Activated T-helper 9 cell treated with anti-CD3 and anti-CD28 coated beads, Interleukin-2, amount 50 U/mL, for 16 hours (primary cell): ENCODE data around the gene HSPD1.
A peak's percentile ranks its signal among the peaks of the same experiment; 100 is the strongest.

Experiments
- DNase-seq: peaks from one replicate; pipeline ENCODE4 v3.0.0-alpha.2; 2020; ENCODE audit warnings: low read depth

Gene HSPD1

DNA sequence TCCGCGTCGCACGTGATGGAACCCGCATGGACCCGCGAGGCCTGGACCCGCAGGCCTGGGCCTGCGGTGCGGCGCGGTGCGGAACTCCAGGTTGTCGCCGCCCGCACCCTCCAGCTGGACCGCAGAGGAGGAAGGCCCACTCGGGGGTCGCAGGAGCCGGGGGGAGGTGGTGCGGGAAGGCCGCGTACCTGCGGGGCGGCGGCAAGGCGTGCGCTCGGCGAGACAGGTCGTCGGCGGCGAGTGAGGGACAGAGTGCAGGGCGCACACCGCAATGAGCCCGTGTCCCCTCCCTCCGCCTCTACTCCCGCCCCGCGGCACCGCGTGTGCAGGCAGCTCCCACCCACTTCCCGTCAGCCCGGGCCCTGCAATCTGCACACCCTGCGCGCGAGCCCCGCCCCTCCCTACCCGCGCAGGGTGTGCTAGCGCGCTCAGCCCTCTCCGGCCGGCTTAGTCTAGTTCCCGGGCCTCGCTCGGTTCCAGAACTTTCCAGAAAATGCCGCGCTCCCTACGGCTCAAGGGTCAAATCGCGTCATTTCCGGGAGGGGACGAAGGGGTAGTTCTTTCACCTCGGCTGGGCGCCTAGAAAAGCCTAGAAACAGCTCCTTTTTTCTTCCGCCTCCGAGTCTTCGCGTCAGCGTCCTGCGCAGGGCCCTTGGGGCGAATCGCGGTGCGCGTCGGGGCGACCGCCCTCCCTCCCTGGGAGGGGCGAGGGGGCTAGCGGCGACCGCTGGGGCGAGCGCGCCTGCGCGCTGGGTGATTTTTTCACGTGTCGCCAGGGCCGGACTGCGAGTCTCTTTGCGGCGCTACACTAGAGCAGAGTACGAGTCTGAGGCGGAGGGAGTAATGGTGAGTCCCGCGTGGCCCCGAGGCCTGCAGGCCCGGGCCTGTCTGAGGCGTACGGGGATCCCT is at the start of gene HSPD1, which contains the start of gene HSPE1:
HSPD1 (minus strand) TSS at position 247 of the 909 bp plus-strand sequence. CDS start 992 bp downstream, outside the sequence.
HSPE1 (plus strand) TSS at position 786 of the 909 bp plus-strand sequence; CDS start at position 844, 58 bp downstream.
- peak; percentile 96 for DNase-seq

DNA sequence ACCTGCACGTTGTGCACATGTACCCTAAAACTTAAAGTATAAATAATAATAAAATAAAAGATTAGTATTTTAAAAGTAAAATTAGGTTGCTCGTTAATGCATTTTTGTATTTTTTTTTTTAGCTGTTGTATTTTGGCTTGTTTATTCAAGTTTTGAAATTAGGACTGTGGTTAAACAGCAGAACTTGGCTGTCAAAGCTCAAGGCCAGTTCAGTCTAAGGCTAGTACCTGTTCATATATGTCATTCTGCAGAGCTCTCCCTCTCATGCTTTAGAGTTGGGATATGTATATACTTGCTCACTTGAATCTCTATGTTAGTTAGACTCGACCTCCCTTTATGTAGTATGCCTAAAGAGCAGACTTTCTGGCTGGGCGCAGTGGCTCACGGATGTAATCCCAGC is 48.9 kb upstream of the HSPD1 start:
- no peak for DNase-seq

DNA sequence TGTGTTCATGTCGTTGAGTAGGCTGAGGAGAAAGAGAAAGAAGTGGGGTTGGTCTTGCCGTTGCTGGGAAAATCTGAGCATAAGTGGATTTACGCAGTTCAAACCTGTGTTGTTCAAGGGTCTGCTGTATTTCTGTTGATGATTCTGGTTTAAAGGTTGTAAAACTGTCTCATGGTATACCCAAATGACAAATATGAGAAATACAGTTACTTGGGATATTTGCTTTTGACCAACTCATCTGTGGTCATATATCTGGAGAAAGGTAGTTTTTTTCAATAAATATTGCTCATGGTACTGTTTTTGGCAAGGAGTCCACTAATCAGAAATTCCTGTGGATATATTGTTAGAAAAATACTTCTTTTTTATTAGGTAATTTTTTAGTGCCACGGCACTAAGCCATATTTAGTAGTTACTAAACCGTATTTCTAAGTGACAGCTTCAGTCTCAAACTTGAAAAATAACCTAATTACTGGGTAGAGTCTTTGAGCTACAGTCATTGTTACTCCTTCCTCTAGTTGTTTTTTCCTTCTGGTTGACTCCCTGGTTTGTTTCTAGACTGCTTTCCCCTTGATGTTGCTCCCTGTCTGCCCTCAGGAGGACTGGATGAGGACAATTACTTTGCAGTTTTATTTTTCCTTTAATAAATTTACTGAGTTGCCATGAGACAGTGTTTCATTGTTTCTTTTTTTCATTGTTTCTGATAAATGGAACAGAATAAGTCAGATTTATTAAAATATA is 47.7 kb upstream of the HSPD1 start:
- DNase-seq, result no peak

DNA sequence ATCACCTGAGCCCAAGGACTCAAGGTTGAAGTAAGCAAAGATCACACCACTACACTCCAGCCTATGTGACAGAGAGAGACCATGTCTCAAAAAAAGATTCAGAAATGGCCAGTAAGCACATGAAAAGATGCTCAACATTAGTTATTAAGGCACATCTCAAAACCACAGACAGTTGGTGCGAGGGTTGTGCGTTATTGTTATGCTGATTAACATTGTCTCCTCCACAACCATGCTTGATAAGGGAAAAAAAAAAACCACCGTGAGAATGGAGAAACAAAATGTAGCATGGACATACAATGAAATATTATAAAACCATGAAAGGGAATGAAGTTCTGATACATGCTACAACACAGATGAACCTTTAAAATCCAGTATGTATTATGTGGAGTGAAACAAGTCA is 43.6 kb upstream of the HSPD1 start:
- no peak for DNase-seq

DNA sequence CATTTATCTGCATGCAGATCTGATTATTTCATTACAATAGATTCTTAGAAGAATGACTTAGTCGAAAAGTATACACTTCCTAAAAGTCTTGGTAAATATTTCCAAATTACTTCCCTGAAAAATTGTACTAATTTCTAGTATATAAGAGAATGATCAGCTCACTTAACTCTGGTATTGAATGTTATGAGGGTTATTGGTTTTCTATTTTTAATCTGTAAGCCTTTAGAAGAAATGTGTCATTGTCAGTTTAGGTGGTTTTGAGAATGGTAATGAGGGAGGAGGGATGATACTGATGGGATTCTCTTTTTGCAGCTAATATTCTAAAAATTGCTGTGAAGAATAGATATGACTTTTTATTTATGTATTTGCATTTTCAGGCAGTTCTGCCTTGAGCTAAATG is 40.1 kb upstream of the HSPD1 start:
- DNase-seq, result no peak

DNA sequence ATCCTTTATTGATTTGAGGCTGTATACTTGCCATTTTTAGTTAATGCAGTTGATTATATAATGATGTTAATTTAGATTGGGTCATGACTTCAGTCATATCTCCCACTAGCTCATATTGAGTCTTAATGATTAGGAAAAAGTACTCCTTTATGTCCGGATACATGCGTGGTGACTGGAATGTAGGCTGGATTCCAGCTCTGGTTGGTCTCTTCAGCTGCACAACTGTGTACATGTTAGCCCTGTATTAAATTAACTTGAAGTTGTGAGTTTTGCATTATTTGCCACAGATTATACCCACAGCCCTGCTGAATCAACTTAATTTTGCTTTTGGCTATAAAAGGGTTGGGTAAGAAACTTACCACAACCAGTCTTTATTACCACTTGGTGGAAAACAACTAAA is 38.8 kb upstream of the HSPD1 start:
- no peak for DNase-seq

DNA sequence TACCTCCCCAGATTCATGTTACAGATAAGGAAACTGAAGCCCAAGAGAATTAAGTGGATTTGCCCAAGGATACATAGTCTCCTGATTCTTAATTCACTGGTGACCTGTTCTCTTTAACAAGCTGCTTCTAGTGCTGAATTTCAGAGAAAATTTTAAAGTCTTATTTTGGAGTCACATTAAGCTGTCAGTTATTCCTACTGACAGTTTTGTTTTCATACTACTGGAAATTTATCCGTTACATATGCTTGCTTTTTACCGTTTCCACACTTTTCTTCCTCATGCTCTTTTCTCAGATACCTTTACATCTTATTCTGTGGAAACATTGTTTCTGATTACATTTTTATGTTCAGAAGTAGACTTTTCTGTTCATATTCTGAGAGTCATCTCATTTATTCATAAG is 17.5 kb upstream of the HSPD1 start:
- DNase-seq, result no peak

DNA sequence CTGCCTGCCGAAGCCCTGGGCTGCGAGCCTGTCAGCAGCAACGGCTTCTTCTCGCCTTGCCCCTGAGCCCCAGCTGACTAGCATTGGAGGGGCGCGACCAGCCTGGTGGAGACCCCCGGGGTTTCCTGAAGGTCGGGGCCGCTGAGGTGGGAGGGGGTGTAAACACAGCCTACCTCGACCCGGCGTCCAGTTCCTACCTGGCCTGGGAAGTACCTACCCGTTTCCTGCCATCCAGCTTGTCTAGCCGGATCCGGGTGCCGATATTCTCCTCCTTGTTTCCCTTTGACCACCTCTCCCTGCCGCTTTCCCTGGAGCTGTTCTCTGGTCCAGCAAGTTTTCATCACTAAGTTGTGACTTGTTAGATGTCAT is 16.7 kb upstream of the HSPD1 start:
- no peak for DNase-seq

DNA sequence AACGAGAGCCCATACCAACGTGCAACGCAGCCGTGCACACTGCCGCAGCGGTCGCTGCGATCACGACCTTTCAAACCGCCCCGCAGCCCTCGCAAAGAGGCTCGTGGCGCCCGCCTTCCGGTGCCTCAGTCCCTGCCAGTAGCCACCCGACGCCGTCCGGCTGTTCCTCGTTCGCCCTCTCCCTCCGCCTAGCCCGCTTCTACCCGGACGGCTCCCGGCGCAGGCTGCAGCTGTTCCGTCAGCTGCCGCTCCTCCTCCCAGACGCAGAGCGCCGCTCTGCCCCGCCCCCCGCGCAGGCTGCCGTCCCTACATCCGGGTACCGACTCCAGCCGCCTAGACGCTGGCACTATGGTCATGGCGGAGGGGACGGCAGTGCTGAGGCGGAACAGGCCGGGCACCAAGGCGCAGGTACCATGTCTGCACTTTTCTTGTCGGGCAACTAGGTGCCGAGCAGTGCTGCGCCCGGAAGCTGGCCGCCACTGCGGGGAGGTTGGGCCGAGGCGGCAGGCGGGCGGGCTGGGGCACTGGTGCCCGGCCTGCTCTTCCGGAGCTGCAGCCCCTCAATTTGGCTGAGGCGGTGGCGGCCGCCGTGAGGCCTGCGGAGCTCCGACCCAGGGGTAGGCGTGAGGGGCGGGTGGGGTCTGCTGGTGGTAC is 16.2 kb upstream of the HSPD1 start, which contains the start of gene MOB4:
MOB4 (plus strand) TSS at position 328 of the 654 bp plus-strand sequence; CDS start at position 349, 21 bp downstream.
- peak; percentile 90 for DNase-seq

DNA sequence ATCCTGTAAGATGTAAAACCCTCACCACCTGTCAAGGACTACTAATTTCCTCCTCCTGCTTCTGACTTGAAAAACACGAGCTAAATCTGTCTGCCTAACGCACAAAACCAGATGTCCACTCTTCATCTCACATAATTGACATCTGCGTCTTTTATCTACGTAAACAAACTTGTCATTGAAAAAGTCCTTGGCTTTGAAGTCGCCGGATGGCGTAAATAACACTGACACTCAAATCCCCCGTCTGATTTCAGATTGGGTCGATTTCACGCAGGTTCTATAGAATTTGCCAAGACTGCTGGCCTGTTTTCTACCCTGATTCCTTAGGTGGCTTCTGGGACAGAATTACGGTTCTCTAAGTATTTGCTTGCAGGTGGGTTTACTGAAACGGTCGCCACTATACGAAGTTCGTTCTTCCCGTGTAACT is 15.7 kb upstream of the HSPD1 start:
- no peak for DNase-seq

DNA sequence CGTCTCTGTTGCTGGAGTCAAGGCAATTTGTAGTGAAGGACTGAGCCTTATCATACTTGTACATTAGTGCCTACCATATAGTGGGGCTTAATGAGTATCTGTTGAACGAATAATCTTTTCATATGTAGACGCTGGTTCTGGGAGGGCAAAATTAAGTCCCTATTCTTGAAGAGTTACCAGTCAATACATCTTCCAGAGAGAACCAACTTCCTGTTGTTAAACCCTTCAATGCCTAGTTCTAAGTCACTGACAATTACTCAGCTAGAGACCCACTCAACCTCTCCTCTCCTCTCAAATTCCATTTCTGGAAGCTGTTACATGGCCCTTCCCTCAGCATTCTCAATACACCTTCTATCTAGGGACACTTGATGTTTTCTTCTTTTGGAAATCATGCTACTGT is 15.1 kb upstream of the HSPD1 start:
- no peak for DNase-seq

DNA sequence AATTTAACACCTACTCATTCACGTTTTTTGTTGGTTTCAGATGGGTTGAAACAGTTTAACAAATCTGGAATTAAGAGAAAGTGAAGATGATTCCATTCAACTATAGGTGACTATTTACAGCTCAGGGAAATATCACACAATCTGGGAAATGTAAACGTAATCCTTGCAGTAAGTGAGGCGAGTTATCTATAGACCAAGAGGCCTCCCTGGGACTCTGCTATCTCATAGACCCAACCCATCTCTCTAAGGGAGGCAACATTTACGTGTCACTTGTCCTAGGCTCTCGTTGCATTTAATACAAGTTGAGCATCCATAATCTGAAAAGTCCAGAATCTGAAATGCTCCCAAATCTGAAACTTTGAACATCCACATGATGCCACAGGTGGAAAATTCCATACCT is 14.3 kb upstream of the HSPD1 start:
- DNase-seq, result no peak

DNA sequence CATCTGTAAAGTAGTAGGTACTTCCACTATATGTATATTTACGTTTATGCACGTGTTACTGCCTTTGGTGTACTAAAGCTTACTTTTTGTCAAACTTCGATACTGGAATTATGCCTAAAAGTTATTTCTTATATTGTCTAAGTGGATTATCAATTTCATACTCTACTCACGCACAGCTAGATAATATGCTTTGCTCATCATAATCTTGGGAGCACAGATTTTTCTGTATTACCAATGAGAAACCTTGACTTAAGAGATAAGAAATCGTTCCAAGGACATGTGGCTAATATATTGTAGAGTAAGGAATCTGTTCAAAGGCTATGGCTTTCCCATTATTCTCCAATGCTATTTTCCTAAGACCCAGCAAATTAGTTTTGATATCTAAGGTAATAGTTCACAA is 7.0 kb upstream of the HSPD1 start:
- DNase-seq, result no peak

DNA sequence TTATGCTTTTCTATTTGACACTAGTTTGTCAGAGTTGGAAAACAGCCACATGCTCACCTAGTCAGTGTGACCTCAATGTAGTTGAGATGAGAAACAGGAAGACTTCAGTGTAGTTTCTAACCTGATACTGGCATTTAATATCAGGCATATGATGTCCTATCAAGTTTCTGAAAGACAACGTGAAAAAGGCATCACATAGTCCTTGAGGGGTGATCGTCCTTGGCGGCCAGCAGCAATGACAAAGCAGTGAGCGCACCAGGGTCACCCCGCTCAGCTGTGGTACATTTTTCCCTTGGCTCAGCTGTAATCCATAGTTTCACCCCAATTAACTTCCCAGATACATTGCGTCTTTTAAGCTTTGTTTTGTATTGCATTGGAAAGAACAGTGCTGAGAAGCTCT is 4.9 kb upstream of the HSPD1 start:
- no peak for DNase-seq

DNA sequence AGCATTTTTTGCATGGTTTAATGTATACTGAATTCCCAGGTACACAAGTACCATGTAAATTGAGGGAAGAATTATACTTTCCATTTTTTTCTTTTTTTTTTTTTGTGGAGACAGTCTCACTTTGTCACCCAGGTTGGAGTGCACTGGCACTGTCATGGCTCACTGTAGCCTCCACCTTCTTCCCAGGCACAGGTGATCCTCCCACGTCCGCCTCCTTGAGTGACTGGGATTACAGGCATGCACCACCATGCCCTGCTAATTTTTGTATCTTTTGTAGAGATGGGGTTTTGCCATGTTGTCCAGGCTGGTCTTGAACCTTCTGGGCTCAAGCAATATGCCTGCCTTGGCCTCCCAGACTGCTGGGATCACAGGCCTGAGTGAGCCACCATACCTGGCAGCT is 4.4 kb upstream of the HSPD1 start:
- DNase-seq, result no peak

DNA sequence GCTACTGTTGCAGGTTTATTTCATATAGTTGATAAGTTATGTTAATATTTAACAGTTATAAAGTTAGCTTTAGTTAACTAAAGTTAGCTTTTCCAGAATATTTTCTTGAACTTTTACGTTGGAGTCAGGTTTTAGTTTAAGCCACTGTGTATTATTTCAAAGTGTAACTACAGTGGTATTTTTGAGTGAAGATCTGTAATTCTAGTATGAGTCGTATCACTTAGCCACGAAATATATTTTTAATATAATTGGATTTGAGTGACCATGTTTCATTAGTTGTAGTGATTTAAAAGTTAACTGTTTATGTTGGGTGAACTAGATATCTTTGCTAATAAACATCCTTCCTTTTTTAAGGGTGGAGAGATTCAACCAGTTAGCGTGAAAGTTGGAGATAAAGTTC is 3.0 kb upstream of the HSPD1 start:
- no peak for DNase-seq

DNA sequence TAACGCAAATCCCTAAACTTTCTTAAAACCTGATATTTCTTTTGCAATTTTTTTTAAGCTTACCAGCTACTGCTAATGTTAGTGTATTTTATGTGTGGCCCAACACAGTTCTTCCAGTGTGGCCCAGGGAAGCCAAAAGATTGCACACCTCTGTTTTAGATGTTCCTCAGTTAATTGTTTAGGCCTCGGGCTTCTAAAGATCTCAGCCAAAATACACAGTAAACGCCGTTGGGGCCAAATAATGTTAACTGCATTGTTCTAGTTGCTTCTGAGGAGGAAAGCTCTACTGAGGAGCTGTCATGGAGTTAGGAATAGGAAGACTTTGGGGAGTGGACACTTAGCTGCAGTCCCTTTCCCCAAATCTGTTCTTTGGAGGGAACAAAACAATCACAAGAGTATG is 2.6 kb upstream of the HSPD1 start:
- DNase-seq, result no peak

DNA sequence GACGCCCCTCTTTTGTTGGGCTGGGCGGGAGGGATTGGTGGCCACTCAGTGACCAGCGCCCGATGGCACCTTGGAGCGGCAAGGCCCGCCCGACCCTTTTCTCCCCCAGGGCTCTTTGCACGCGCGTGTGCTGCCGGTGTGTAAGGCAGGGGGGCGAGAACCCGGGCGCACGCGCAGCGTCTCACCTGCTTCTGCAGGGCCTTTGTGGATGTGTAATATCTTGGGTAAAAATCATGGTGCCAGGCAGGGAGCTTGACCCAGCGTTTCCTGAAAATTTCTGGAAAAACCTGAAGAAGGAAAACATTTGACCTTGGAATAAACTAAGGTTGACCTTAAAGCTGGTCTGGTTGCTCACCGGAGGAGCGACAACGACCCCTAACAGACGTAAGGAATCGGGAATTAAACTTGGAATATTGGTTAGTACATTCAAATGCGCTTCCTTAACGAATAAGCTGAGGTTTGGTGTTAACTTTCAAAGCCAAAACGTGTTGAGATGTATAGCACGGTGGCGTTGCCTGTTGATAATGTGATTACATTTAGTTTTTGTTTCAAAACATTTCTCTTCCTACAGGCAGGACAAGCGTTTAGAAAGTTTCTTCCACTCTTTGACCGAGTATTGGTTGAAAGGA is 977 bp upstream of the HSPD1 start:
- no peak for DNase-seq

DNA sequence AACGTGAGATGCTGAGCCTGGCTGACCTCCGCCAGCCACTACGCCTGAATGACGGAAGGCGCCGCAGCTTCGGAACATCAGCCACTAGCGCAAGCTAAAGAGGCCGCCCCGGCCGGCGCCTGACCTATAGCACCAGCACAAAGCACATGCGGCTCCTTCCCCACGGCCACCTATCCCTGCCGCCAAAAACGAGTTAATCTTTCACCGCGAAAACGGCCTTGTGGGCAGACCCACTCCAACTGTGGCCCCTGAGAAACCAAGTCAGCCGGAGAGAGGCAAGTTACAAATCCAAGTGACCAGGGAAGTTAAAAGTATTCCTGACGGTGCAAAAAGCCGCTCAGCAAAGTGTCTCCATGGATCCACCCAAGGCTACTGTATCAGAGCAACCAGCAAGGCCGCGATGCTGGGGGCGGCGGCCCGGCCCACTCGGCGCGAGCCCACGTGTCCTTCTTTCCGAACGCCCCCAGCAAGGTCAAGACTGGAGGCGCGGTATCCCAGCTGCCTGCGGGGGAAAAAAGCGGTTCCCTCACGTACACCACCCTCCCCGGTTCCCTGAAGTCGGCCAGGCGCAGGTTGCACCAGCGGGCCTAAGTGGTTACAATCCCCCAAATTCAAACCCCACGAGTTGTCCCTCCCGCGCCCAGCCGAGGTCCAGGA is 575 bp downstream of the HSPD1 start:
- peak; percentile 36 for DNase-seq

DNA sequence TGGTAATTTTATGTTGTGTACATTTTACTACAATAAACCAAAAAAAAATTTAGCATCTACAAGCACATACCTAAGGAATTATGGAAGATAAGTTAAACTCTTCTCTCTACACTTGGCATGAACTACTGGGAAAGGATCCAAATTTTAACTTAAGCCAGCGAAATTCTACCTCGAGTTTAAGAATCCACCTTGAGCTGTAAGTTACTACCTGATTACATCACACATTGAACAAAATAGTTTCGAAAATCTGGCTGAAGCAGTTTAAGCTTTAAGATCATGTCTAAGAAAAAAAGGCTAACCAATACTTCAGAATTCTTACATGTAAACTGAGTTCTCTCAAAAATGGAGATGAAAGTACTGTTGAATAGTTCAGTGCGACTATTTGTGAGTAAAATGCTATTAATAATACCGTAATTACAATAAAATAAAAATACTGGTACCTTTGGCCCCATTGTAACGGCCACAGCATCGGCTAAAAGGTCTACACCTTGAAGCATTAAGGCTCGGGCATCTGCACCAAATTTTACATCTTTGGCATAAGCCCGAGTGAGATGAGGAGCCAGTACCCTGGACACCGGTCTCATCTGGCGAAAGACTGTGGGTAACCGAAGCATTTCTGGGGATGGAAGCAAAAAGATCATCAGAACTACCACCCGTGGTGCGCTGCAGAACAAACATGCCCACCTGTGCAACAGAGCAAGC is 1.3 kb downstream of the HSPD1 start:
- DNase-seq, result no peak

DNA sequence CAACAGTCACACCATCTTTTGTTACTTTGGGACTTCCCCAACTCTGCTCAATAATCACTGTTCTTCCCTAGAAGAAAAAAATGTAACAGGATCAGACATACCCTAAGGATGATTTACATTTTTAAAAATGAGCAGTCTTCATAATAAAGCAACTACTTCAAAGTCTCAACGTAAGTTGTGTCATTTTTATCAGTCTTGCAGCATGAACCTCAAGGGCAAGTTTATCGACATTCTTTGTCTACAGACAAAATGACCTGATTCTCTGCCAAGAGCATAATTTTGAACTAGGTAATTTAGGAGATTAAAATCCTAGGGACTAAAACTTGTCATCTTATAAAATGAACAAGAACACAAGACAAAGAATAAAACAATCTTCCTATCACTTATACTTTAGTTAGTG is 2.3 kb downstream of the HSPD1 start:
- DNase-seq, result no peak
